HUES48 (cell line): Measurements from ENCODE around the gene OPCML.

Experiments used
- H3K27ac ChIP-seq: one replicate; pipeline ENCODE4 v1.7.0; 2013; ENCODE audit warnings: low read depth, low read length, inconsistent platforms
- H3K27me3 ChIP-seq: 2 replicates; pipeline ENCODE4 v1.6.1; 2013; ENCODE audit warnings: mild to moderate bottlenecking, low read length; ENCODE audit not compliant: control insufficient read depth, insufficient read depth
- H3K36me3 ChIP-seq: 2 replicates; pipeline ENCODE4 v1.6.1; 2013; ENCODE audit warnings: low read length; ENCODE audit not compliant: control insufficient read depth, insufficient read depth
- H3K4me1 ChIP-seq: 2 replicates; pipeline ENCODE4 v1.6.1; 2013; ENCODE audit warnings: mild to moderate bottlenecking, low read length; ENCODE audit not compliant: control insufficient read depth, insufficient read depth
- H3K4me3 ChIP-seq: 2 replicates; pipeline ENCODE4 v1.5.1; 2013; ENCODE audit warnings: mild to moderate bottlenecking, low read depth, low read length
- H3K9ac ChIP-seq: 2 replicates; pipeline ENCODE4 v1.6.1; 2013; ENCODE audit warnings: mild to moderate bottlenecking, low read depth, low read length, moderate library complexity
- H3K9me3 ChIP-seq: 2 replicates; pipeline ENCODE4 v1.6.1; 2013; ENCODE audit warnings: low read length; ENCODE audit not compliant: control insufficient read depth, insufficient read depth

Gene OPCML

DNA sequence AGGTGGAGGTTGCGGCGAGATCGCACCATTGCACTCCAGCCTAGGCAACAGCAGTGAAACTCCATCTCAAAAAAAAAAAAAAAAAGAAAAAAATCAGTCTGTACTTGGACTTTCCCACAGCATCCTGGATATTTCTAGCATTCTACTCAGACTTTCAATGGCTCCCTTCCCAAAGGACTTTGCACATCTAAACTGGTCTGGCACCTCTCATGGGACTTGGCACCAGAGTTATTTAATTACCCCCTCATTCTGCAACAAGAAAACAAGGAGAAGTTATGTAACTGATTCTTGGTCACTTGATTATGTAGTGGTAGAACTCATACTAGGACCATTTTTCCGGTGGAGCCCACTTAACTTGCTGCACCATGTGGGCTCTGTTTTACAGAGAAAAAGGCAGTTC lies 519.5 kb downstream of the OPCML start:
- no peaks in the 10 kb centered on the region for H3K36me3 ChIP-seq
- H3K9ac ChIP-seq: no peak overlapping the region
- H3K27me3 ChIP-seq: no peaks in the 10 kb centered on the region
- H3K4me3 ChIP-seq: no peak overlapping the region
- H3K9me3 ChIP-seq: no peaks in the 10 kb centered on the region
- H3K4me1 ChIP-seq: peaks cover 11% of the 10 kb centered on the region
- no peak overlapping the region for H3K27ac ChIP-seq

DNA sequence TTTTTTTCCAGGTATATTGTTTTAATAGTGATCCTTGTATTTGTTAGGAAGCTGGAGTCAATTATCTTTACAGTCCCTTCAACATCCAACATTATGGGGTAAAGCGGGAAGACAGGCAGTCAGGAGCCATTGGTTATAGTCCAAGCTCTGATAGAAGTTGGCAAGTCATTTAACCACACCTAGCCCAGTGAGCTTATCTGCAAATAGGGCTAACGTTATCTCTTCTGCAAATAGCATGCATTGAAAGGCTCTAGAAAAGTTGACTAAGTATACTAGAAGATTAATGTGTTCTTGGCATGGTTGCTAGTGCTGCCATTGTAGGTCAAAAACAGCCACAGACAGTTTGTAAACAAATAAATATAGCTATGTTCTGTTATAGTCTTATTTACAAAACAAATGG lies 520.7 kb downstream of the OPCML start:
- Histone ChIP-seq H3K27ac (no peak overlapping the region), H3K27me3 (no peaks in the 10 kb centered on the region), H3K4me1 (peaks cover 11% of the 10 kb centered on the region), H3K36me3 (no peaks in the 10 kb centered on the region), H3K9ac (no peak overlapping the region), H3K4me3 (no peak overlapping the region), H3K9me3 (peaks cover under 1% of the 10 kb centered on the region; the same call in 1 of the 2 replicates)

GRCh38 chr11:133007027-133007584 lies 525.2 kb downstream of the OPCML start:
- Histone ChIP-seq H3K4me1 (no peaks in the 10 kb centered on the region), H3K27ac (no peak overlapping the region), H3K27me3 (no peaks in the 10 kb centered on the region), H3K4me3 (no peak overlapping the region), H3K36me3 (no peaks in the 10 kb centered on the region), H3K9ac (no peak overlapping the region), H3K9me3 (peaks cover 6% of the 10 kb centered on the region; the same call in 1 of the 2 replicates)

DNA sequence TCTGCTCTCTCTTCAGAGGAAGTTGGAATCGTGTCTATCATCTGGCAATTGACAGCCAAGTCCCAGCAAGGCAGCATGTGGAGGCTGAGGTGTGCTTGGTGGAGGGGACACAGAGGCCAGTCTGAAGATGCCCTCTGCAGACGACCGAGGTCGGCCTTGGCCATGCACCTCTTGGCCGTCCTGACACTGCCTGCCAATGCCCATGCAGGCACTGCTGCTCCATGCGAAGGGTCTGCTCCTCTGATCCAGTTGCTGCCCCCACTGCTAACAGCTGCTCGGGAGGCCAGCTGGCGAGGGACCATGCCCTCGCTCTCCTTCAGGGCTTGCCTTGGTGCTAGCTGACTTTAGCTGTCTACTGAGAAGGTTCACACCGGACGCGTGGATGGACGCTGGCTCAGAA lies 527.9 kb downstream of the OPCML start:
- H3K4me1 ChIP-seq: peaks cover 5% of the 10 kb centered on the region
- H3K9ac ChIP-seq: no peak overlapping the region
- no peak overlapping the region for H3K27ac ChIP-seq
- peaks cover 6% of the 10 kb centered on the region; the same call in 1 of the 2 replicates for H3K9me3 ChIP-seq
- no peaks in the 10 kb centered on the region for H3K36me3 ChIP-seq
- H3K27me3 ChIP-seq: no peaks in the 10 kb centered on the region
- no peak overlapping the region for H3K4me3 ChIP-seq

DNA sequence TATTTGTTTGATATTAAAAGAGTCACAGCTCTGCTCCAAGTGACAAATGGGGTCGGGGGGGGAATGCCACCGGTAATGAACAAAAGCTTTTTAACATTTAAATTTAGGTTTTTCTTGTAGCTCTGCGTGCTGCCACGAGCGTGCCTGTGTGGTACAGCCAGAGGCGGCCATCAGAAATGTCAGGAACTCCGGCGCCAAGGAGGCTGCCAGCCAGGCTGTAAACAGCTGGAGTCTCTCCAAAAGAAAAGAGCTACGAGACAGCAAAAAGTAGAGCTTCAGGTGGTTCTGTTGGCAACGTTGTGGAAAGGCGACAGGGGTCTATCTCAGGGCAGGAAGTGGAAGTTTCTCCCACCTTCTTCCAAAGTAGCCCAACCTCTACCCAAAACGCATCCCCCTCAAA lies 532.8 kb downstream of the OPCML start:
- Histone ChIP-seq H3K27me3 (peaks cover 28% of the 10 kb centered on the region), H3K4me1 (peaks cover 12% of the 10 kb centered on the region), H3K4me3 (no peak overlapping the region), H3K27ac (peak overlapping the region; percentile 47), H3K9me3 (no peaks in the 10 kb centered on the region), H3K9ac (no peak overlapping the region), H3K36me3 (no peaks in the 10 kb centered on the region)

- H3K4me3 ChIP-seq: no peak overlapping the region
These were observed 533.3 kb downstream of the OPCML start for GRCh38 chr11:132999031-132999430.

DNA sequence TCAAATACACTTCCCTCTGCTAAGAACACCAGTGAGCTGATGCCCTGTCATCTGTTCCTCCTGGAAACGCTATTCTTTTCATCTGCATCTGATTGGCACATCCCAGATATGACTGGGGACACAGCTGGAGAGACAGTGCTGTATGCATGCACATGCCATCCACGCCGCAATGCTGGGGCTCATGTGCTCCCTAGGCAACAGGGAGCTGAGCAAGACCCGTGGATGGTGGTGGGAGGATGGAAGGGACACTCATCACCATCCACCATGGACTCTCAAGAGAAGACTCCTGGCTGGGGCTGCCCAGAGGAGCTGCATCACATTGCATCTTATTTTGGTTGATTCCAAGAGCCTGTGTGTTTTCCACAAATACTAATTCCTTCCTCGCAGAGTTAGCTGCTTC lies 534.9 kb downstream of the OPCML start:
- no peak overlapping the region for H3K9ac ChIP-seq
- peaks cover 50% of the 10 kb centered on the region for H3K27me3 ChIP-seq

More at GRCh38 chr11:132999031-132999430, 533.3 kb downstream of the OPCML start:
- H3K9ac ChIP-seq: no peak overlapping the region
- peaks cover 12% of the 10 kb centered on the region for H3K4me1 ChIP-seq
- peak overlapping the region; percentile 47 for H3K27ac ChIP-seq
- H3K9me3 ChIP-seq: no peaks in the 10 kb centered on the region
- H3K27me3 ChIP-seq: peaks cover 33% of the 10 kb centered on the region
- H3K36me3 ChIP-seq: no peaks in the 10 kb centered on the region

GRCh38 chr11:132994966-132995365 lies 537.3 kb downstream of the OPCML start:
- Histone ChIP-seq H3K27me3 (peaks cover 57% of the 10 kb centered on the region), H3K4me1 (peaks cover 14% of the 10 kb centered on the region), H3K9ac (no peak overlapping the region)

More for the DNA sequence above, 534.9 kb downstream of the OPCML start:
- Histone ChIP-seq H3K36me3 (no peaks in the 10 kb centered on the region), H3K27ac (no peak overlapping the region), H3K4me1 (peaks cover 14% of the 10 kb centered on the region), H3K4me3 (no peak overlapping the region), H3K9me3 (no peaks in the 10 kb centered on the region)

DNA sequence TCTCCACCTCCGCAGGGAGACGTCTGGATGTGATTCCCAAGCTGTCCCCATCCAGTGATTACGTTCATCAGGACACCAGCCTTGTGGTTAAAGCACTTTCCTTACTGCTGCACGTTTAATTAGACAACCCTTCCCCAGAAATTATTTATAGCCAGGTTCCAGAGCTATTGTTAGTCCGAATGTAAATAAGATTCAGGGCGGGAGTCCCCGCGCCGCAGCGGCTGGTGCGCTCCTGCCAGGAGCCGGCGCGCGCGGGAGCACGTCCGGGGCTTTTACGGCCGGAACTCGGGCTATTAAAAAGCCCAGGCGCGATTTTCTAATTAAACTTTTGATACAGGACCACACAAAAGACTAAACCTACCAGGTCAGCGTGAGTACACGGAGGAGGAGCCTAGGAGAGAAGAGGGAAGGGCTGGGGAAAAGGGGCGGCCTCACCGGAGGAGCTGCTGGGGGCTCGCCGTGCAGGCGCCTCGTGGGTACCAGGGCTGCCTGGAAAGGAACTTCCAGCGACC lies 538.3 kb downstream of the OPCML start:
- no peaks in the 10 kb centered on the region for H3K36me3 ChIP-seq
- peak overlapping the region; percentile 58 for H3K4me3 ChIP-seq
- H3K27ac ChIP-seq: no peak overlapping the region
- peaks cover 57% of the 10 kb centered on the region for H3K27me3 ChIP-seq
- H3K9ac ChIP-seq: no peak overlapping the region
- H3K4me1 ChIP-seq: peaks cover 6% of the 10 kb centered on the region; the same call in 1 of the 2 replicates
- no peaks in the 10 kb centered on the region for H3K9me3 ChIP-seq

More at GRCh38 chr11:132994966-132995365, 537.3 kb downstream of the OPCML start:
- Histone ChIP-seq H3K36me3 (no peaks in the 10 kb centered on the region), H3K27ac (no peak overlapping the region), H3K9me3 (no peaks in the 10 kb centered on the region), H3K4me3 (no peak overlapping the region)

GRCh38 chr11:132992838-132993631 lies 539.3 kb downstream of the OPCML start:
- Histone ChIP-seq H3K4me3 (no peak overlapping the region), H3K27me3 (peaks cover 56% of the 10 kb centered on the region)

GRCh38 chr11:132988411-132988810 lies 543.9 kb downstream of the OPCML start:
- Histone ChIP-seq H3K9ac (no peak overlapping the region), H3K9me3 (no peaks in the 10 kb centered on the region), H3K4me1 (peaks cover 3% of the 10 kb centered on the region; the same call in 1 of the 2 replicates), H3K27ac (no peak overlapping the region), H3K27me3 (peaks cover 29% of the 10 kb centered on the region), H3K4me3 (no peak overlapping the region), H3K36me3 (no peaks in the 10 kb centered on the region)

More at GRCh38 chr11:132992838-132993631, 539.3 kb downstream of the OPCML start:
- H3K4me1 ChIP-seq: peaks cover 3% of the 10 kb centered on the region; the same call in 1 of the 2 replicates
- H3K27ac ChIP-seq: no peak overlapping the region
- H3K36me3 ChIP-seq: no peaks in the 10 kb centered on the region
- H3K9ac ChIP-seq: no peak overlapping the region
- no peaks in the 10 kb centered on the region for H3K9me3 ChIP-seq
